ENCODE data around the gene SLC16A12. TPM values are rescaled to one million over a fixed set of nuclear protein-coding genes. Genes with fewer than 3 reads are reported as not detected.
A peak's percentile ranks its signal among the peaks of the same experiment; 100 is the strongest.

SLC16A12 gene
- total RNA-seq, 1 donor from 2014 or later: 110 TPM

- no peak for DNase-seq (ENCODE audit: low read depth)
Observed at GRCh38 chr10:89513206-89513605, 22.2 kb downstream of the SLC16A12 start.

- no peak for DNase-seq (ENCODE audit: low read depth)
Observed at GRCh38 chr10:89505640-89506275, 29.6 kb downstream of the SLC16A12 start.

- DNase-seq (ENCODE audit: low read depth): peak; percentile 49
Observed at GRCh38 chr10:89504691-89505090, 30.7 kb downstream of the SLC16A12 start.

- no peak for DNase-seq (ENCODE audit: low read depth)
Observed at GRCh38 chr10:89503652-89504370, 31.6 kb downstream of the SLC16A12 start.

- no peak for DNase-seq (ENCODE audit: low read depth)
Observed at GRCh38 chr10:89503151-89503550, 32.2 kb downstream of the SLC16A12 start.

- DNase-seq (ENCODE audit: low read depth): no peak
Observed at GRCh38 chr10:89502549-89502948, 32.8 kb downstream of the SLC16A12 start.

- no peak for DNase-seq (ENCODE audit: low read depth)
Observed at GRCh38 chr10:89494575-89494974, 40.8 kb downstream of the SLC16A12 start.

- no peak for DNase-seq (ENCODE audit: low read depth)
Observed at GRCh38 chr10:89494068-89494467, 41.3 kb downstream of the SLC16A12 start.

GRCh38 chr10:89491932-89492331, 43.5 kb downstream of the SLC16A12 start:
- no peak for DNase-seq (ENCODE audit: low read depth)

GRCh38 chr10:89490596-89491335, 44.6 kb downstream of the SLC16A12 start:
- DNase-seq (ENCODE audit: low read depth): no peak

- DNase-seq (ENCODE audit: low read depth): peak; percentile 68
Observed at GRCh38 chr10:89482256-89482655, 53.1 kb downstream of the SLC16A12 start.

- DNase-seq (ENCODE audit: low read depth): peak; percentile 98
Observed at GRCh38 chr10:89481662-89482061, 53.7 kb downstream of the SLC16A12 start.

- no peak for DNase-seq (ENCODE audit: low read depth)
Observed at GRCh38 chr10:89479771-89480446, 55.5 kb downstream of the SLC16A12 start.

- peak; percentile 70 for DNase-seq (ENCODE audit: low read depth)
Observed at GRCh38 chr10:89478739-89479654, 56.4 kb downstream of the SLC16A12 start.

GRCh38 chr10:89478085-89478738, 57.2 kb downstream of the SLC16A12 start:
- DNase-seq (ENCODE audit: low read depth): peak; percentile 95

- no peak for DNase-seq (ENCODE audit: low read depth)
Observed at GRCh38 chr10:89476150-89476549, 59.2 kb downstream of the SLC16A12 start.

- DNase-seq (ENCODE audit: low read depth): peak; percentile 92
Observed at GRCh38 chr10:89475591-89475998, 59.8 kb downstream of the SLC16A12 start.

- peak; percentile 71 for DNase-seq (ENCODE audit: low read depth)
Observed at GRCh38 chr10:89475125-89475524, 60.3 kb downstream of the SLC16A12 start.

- no peak for DNase-seq (ENCODE audit: low read depth)
Observed at GRCh38 chr10:89474452-89474851, 60.9 kb downstream of the SLC16A12 start.

GRCh38 chr10:89471110-89471809, 64.1 kb downstream of the SLC16A12 start:
- DNase-seq (ENCODE audit: low read depth): peak; percentile 77
